ENCODE results near the gene AUTS2.

The AUTS2 gene

GRCh38 chr7:69620063-69620462, 21.8 kb downstream of the AUTS2 start:
- H3K9me2 ChIP-seq (ENCODE audit: low read depth, low read length), result no peaks in the 10 kb centered on the region
- peak overlapping the region; percentile 86 for H3K27ac ChIP-seq (ENCODE audit: low read depth, low read length, poor library complexity, severe bottlenecking)
- H3K9me3 ChIP-seq (ENCODE audit: low read length), result no peaks in the 10 kb centered on the region
- H2AFZ ChIP-seq (ENCODE audit: low read length), result no peak overlapping the region
- TF ChIP-seq CTCF (IDR thresholded peaks at IDR 0.05; ENCODE audit: low read length) (no peak), EZH2 (IDR thresholded peaks at IDR 0.05; ENCODE audit: borderline replicate concordance, low read length) (no peak)
- 0 out of 2 replicates have a peak, but pooled peaks cover 3% of the 10 kb centered on the region for H4K20me1 ChIP-seq (ENCODE audit: insufficient read depth, low read length)
- H3K4me3 ChIP-seq (ENCODE audit: low read depth, low read length, poor library complexity, severe bottlenecking), result no peak overlapping the region
- no peaks in the 10 kb centered on the region for H3K27me3 ChIP-seq (ENCODE audit: insufficient read depth, low read length)
- H3K9ac ChIP-seq (ENCODE audit: low read length), result no peak overlapping the region
- H3F3A ChIP-seq (ENCODE audit: insufficient read depth, low read length), result peaks cover 3% of the 10 kb centered on the region; the same call in 1 of the 2 replicates
- H3K4me2 ChIP-seq (ENCODE audit: low read length), result peak overlapping the region; percentile 53; the same call in 1 of the 2 replicates
- peaks cover 98% of the 10 kb centered on the region for H3K79me2 ChIP-seq (ENCODE audit: insufficient read depth, low read length)
- H3K36me3 ChIP-seq (ENCODE audit: insufficient read depth, low read length), result no peaks in the 10 kb centered on the region
- peaks cover 98% of the 10 kb centered on the region for H3K4me1 ChIP-seq (ENCODE audit: insufficient read depth, low read length, severe bottlenecking)

DNA sequence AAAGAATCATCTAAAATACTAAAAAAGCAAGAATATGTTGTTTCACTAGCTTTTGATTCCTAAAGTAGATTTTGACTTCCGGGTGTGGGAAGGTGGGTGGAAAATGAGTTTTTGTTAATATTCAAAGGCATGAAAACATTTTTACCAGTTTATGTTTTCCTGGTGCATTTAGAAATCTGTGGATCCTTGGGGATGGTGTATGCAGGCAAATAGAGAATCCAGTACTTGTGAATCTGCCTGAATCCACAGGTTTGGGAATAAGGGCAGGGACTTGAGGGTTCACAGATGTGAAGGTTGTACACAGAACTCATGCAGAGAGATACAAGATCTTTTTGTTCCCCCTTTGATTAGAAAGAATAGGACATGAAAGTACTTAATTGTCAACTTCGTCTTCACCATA, 22.4 kb downstream of the AUTS2 start:
- no peak overlapping the region for H2AFZ ChIP-seq (ENCODE audit: low read length)
- no peaks in the 10 kb centered on the region for H3K9me2 ChIP-seq (ENCODE audit: low read depth, low read length)
- H3K4me1 ChIP-seq (ENCODE audit: insufficient read depth, low read length, severe bottlenecking), result peaks cover 100% of the 10 kb centered on the region
- no peaks in the 10 kb centered on the region for H3K36me3 ChIP-seq (ENCODE audit: insufficient read depth, low read length)
- H4K20me1 ChIP-seq (ENCODE audit: insufficient read depth, low read length), result 0 out of 2 replicates have a peak, but pooled peaks cover 3% of the 10 kb centered on the region
- H3K4me2 ChIP-seq (ENCODE audit: low read length), result peak overlapping the region; percentile 6; the same call in 1 of the 2 replicates
- H3K9ac ChIP-seq (ENCODE audit: low read length), result no peak overlapping the region
- peak overlapping the region; percentile 11 for H3K27ac ChIP-seq (ENCODE audit: low read depth, low read length, poor library complexity, severe bottlenecking)
- no peak for TF ChIP-seq EZH2 (IDR thresholded peaks at IDR 0.05; ENCODE audit: borderline replicate concordance, low read length)
- TF ChIP-seq CTCF (IDR thresholded peaks at IDR 0.05; ENCODE audit: low read length), result no peak
- peaks cover 3% of the 10 kb centered on the region; the same call in 1 of the 2 replicates for H3F3A ChIP-seq (ENCODE audit: insufficient read depth, low read length)
- H3K9me3 ChIP-seq (ENCODE audit: low read length), result no peaks in the 10 kb centered on the region
- no peaks in the 10 kb centered on the region for H3K27me3 ChIP-seq (ENCODE audit: insufficient read depth, low read length)
- peaks cover 100% of the 10 kb centered on the region for H3K79me2 ChIP-seq (ENCODE audit: insufficient read depth, low read length)
- no peak overlapping the region for H3K4me3 ChIP-seq (ENCODE audit: low read depth, low read length, poor library complexity, severe bottlenecking)

- peaks cover 100% of the 10 kb centered on the region for H3K79me2 ChIP-seq (ENCODE audit: insufficient read depth, low read length)
- TF ChIP-seq EZH2 (IDR thresholded peaks at IDR 0.05; ENCODE audit: borderline replicate concordance, low read length), result no peak
- H3K4me1 ChIP-seq (ENCODE audit: insufficient read depth, low read length, severe bottlenecking), result peaks cover 100% of the 10 kb centered on the region
- no peak overlapping the region for H3K4me3 ChIP-seq (ENCODE audit: low read depth, low read length, poor library complexity, severe bottlenecking)
- no peak overlapping the region for H2AFZ ChIP-seq (ENCODE audit: low read length)
- H4K20me1 ChIP-seq (ENCODE audit: insufficient read depth, low read length), result 0 out of 2 replicates have a peak, but pooled peaks cover 3% of the 10 kb centered on the region
- H3K27ac ChIP-seq (ENCODE audit: low read depth, low read length, poor library complexity, severe bottlenecking), result peak overlapping the region; percentile 95
- H3K36me3 ChIP-seq (ENCODE audit: insufficient read depth, low read length), result no peaks in the 10 kb centered on the region
- H3F3A ChIP-seq (ENCODE audit: insufficient read depth, low read length), result peaks cover under 1% of the 10 kb centered on the region; the same call in 1 of the 2 replicates
- H3K9ac ChIP-seq (ENCODE audit: low read length), result peak overlapping the region; percentile 0; the same call in 1 of the 2 replicates
- peak overlapping the region; percentile 17; the same call in 1 of the 2 replicates for H3K4me2 ChIP-seq (ENCODE audit: low read length)
- no peaks in the 10 kb centered on the region for H3K27me3 ChIP-seq (ENCODE audit: insufficient read depth, low read length)
- no peaks in the 10 kb centered on the region for H3K9me3 ChIP-seq (ENCODE audit: low read length)
- H3K9me2 ChIP-seq (ENCODE audit: low read depth, low read length), result no peaks in the 10 kb centered on the region
These were observed 23.9 kb downstream of the AUTS2 start for GRCh38 chr7:69622014-69622835.

Data from OCI-LY1 (cell line).